Cardiac atrium fibroblast (primary cell): ENCODE results near the gene TBX5. TPM values are rescaled to one million over a fixed set of nuclear protein-coding genes. Genes with fewer than 3 reads are reported as not detected.

Experiments
- total RNA-seq: library from RNA; depleted of rRNA; stranded (reverse); fragments of >200 nt; gene quantifications from 2 replicates; pipeline ENCODE4 v1.2.3, GENCODE V29; 2015

The TBX5 gene
- 0.90 and 4.4 TPM in 2 replicates for total RNA-seq

DNA sequence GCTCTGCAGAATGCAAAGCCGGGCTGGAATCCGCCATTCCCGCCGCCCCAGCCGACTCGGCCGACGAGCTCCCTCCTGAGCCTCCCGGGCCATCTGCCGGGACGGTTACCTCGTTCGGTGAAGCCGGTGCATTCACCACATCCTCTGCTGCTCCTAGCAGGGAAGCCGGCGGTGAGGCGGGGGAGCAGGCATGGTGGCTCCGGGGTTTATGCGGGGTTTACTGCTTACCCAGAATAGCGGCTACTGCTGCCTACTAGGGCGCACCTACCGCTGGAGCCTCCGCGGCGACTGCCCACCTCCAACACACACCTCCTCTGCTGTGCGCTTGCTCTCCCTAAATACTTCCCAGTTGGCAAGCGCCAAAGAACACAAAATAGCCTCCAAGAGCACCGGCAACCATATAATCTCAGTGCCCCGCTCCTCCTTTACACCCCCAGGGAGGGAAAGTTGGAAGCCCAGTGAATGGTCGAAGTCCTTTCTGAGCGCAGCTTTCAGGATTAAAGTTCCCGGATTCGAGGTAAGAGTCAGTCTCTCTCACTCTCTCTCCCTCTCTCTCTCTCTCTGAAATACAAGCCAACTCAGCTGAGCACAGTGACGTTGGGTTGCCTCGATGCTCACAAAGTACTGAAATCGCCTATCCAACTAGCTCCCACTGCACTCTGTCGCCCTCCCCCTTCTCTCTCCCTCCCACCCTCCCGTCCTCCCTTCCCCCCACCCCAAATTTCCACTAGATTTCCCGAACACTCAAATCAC, at the start of gene TBX5:
Gene TBX5 (minus strand): TSS at position 626 of the 753 bp plus-strand sequence. CDS start 2,246 bp downstream, outside the sequence.

